Uterus (tissue), 2 donors: ENCODE measurements around the gene DMXL2.
A peak's percentile ranks its signal among the peaks of the same experiment; 100 is the strongest.

Source experiments
- POLR2A ChIP-seq, 2 donors: fragments of 450-650 bp; IDR thresholded peaks; one replicate each; pipeline ENCODE4 v1.6.1; 2016; ENCODE audit warnings: antibody characterized with exemption in 2 of 2, mild to moderate bottlenecking in 1 of 2, moderate library complexity in 1 of 2
- TF ChIP-seq, protein P1 (sequence below), 4 experiments: fragments of 200-600 bp in 2 of 4; fragments of 450-650 bp in 2 of 4; sonication (generic) in 2 of 4; IDR thresholded peaks; one replicate each; pipeline ENCODE4 v1.5.1; 2016 to 2019; ENCODE audit warnings: antibody characterized with exemption in 4 of 4, mild to moderate bottlenecking in 2 of 4, moderate library complexity in 1 of 4

DNA sequence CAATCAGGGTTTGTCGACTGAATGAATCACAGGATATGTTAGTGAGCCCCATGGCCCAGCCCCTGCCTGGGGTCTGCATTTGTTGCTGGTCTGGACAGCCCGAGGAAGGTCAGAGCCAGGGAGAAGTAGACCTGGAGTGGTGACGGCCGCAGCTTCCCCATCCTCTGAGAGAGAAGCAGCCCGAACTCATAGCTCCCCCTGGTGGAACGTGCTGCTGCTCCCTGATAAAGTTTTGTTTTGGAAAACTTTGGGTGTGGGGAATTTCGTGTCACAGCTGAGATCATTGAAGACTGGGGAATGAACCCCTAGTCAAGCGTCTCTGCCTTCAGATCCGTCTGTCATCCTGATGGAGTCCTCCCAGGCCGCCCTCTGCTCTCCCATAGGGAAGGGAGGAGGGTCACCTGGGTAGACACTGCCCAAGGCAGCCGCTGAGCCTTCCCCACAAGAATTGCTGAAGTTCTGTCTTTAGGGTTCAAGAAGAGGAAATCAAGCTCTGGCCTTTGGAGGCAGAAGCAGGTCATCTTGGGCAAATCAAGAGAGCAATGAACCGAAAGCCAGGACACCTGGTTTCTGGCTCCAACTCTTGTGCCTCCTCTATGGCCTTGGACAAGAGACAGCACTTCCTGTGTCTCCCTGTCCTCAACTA, 220.6 kb downstream of the DMXL2 start:
- TF ChIP-seq, protein P1, sequence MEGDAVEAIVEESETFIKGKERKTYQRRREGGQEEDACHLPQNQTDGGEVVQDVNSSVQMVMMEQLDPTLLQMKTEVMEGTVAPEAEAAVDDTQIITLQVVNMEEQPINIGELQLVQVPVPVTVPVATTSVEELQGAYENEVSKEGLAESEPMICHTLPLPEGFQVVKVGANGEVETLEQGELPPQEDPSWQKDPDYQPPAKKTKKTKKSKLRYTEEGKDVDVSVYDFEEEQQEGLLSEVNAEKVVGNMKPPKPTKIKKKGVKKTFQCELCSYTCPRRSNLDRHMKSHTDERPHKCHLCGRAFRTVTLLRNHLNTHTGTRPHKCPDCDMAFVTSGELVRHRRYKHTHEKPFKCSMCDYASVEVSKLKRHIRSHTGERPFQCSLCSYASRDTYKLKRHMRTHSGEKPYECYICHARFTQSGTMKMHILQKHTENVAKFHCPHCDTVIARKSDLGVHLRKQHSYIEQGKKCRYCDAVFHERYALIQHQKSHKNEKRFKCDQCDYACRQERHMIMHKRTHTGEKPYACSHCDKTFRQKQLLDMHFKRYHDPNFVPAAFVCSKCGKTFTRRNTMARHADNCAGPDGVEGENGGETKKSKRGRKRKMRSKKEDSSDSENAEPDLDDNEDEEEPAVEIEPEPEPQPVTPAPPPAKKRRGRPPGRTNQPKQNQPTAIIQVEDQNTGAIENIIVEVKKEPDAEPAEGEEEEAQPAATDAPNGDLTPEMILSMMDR (IDR thresholded peaks at IDR 0.05) = peak in 3 of 4 experiments; percentile 4 to 12 (median 7)
- no peak for TF ChIP-seq POLR2A (IDR thresholded peaks at IDR 0.05)
